Trophoblast cell (in vitro differentiated cells and primary cell): Measurements from ENCODE around the gene SYDE2. TPM values are rescaled to one million over a fixed set of nuclear protein-coding genes. Genes with fewer than 3 reads are reported as not detected.
"Not testable (repeated sequence)": the region's sequence is repeated elsewhere in the genome, so short reads cannot be mapped to it uniquely, and the experiment has no call there.

Source experiments
- DNase-seq, 2 donors: peaks; one replicate each; pipeline ENCODE4 v3.0.0-alpha.2; 2016
- H2AFZ ChIP-seq: 2 replicates; pipeline ENCODE4 v1.6.1; 2013; ENCODE audit warnings: low read length, moderate library complexity, mild to moderate bottlenecking; ENCODE audit not compliant: insufficient read depth, poor library complexity
- H2AK5ac ChIP-seq: 2 replicates; pipeline ENCODE4 v1.6.1; 2013; ENCODE audit warnings: mild to moderate bottlenecking, low read length
- H2BK120ac ChIP-seq: 2 replicates; pipeline ENCODE4 v1.6.1; 2013; ENCODE audit warnings: low read length, mild to moderate bottlenecking, moderate library complexity; ENCODE audit not compliant: insufficient read depth, poor library complexity
- H2BK12ac ChIP-seq: 2 replicates; pipeline ENCODE4 v1.6.1; 2013; ENCODE audit warnings: mild to moderate bottlenecking, low read length, moderate library complexity
- H2BK5ac ChIP-seq: 2 replicates; pipeline ENCODE4 v1.6.1; 2013; ENCODE audit warnings: low read length, low read depth, moderate library complexity, mild to moderate bottlenecking; ENCODE audit not compliant: poor library complexity
- H3K14ac ChIP-seq: 2 replicates; pipeline ENCODE4 v1.6.1; 2013; ENCODE audit warnings: mild to moderate bottlenecking, low read length
- H3K18ac ChIP-seq: 2 replicates; pipeline ENCODE4 v1.6.1; 2013; ENCODE audit warnings: mild to moderate bottlenecking, low read length
- H3K23ac ChIP-seq: 2 replicates; pipeline ENCODE4 v1.6.1; 2013; ENCODE audit warnings: low read length
- H3K27ac ChIP-seq: 2 replicates; pipeline ENCODE4 v1.5.1; 2013; ENCODE audit warnings: low read depth, mild to moderate bottlenecking, inconsistent platforms, low read length, moderate library complexity
- H3K27me3 ChIP-seq: 2 replicates; pipeline ENCODE4 v1.6.1; 2013; ENCODE audit warnings: inconsistent platforms, mild to moderate bottlenecking, low read length, moderate library complexity; ENCODE audit not compliant: insufficient read depth
- H3K36me3 ChIP-seq, 2 experiments: 1 replicate in 1 of 2; 2 replicates in 1 of 2; pipeline ENCODE4 v1.6.1; 2013; ENCODE audit warnings: low read length in 2 of 2, mild to moderate bottlenecking in 2 of 2, moderate library complexity in 1 of 2; ENCODE audit not compliant: insufficient read depth in 2 of 2, control insufficient read depth in 1 of 2
- H3K4ac ChIP-seq: 2 replicates; pipeline ENCODE4 v1.6.1; 2013; ENCODE audit warnings: low read depth, mild to moderate bottlenecking, low read length, moderate library complexity
- H3K4me1 ChIP-seq, 2 experiments: 1 replicate in 1 of 2; 2 replicates in 1 of 2; pipeline ENCODE4 v1.6.1; 2013; ENCODE audit warnings: low read length in 2 of 2, mild to moderate bottlenecking in 2 of 2, moderate library complexity in 1 of 2; ENCODE audit not compliant: insufficient read depth in 2 of 2, control insufficient read depth in 1 of 2
- H3K4me2 ChIP-seq: 2 replicates; pipeline ENCODE4 v1.6.1; 2013; ENCODE audit warnings: inconsistent platforms, mild to moderate bottlenecking, low read length, moderate library complexity
- H3K4me3 ChIP-seq: 2 replicates; pipeline ENCODE4 v1.5.1; 2013; ENCODE audit warnings: mild to moderate bottlenecking, low read depth, low read length, inconsistent platforms
- H3K79me1 ChIP-seq: one replicate; pipeline ENCODE4 v1.6.1; 2013; ENCODE audit warnings: low read length
- H3K79me2 ChIP-seq: 2 replicates; pipeline ENCODE4 v1.6.1; 2013; ENCODE audit warnings: low read length, mild to moderate bottlenecking; ENCODE audit not compliant: control insufficient read depth, insufficient read depth, poor library complexity
- H3K9ac ChIP-seq: 2 replicates; pipeline ENCODE4 v1.6.1; 2013; ENCODE audit warnings: mild to moderate bottlenecking, low read length
- H3K9me3 ChIP-seq: 2 replicates; pipeline ENCODE4 v1.6.1; 2013; ENCODE audit warnings: low read depth, mild to moderate bottlenecking, control low read depth, inconsistent platforms, low read length; ENCODE audit not compliant: insufficient read depth
- H4K12ac ChIP-seq: 2 replicates; pipeline ENCODE4 v1.6.1; 2013; ENCODE audit warnings: low read depth, mild to moderate bottlenecking, low read length, moderate library complexity
- H4K8ac ChIP-seq: 2 replicates; pipeline ENCODE4 v1.6.1; 2013; ENCODE audit warnings: low read depth, mild to moderate bottlenecking, low read length, moderate library complexity
- H4K91ac ChIP-seq: one replicate; pipeline ENCODE4 v1.6.1; 2013; ENCODE audit warnings: low read depth, mild to moderate bottlenecking, low read length, moderate library complexity
- whole genome bisulfite sequencing: extraction: QIAGEN DNeasy Blood & Tissue Kit; methylation state at CpG from one replicate; pipeline ENCODE4 v1.1.7; 2013; ENCODE audit warnings: missing lambda C conversion rate; ENCODE audit not compliant: insufficient read length, insufficient coverage; ENCODE audit errors: extremely low coverage; 5-methylcytosine and 5-hydroxymethylcytosine counted together
- polyA plus RNA-seq: library from polyadenylated mRNA; stranded (reverse); fragments of 200-250 nt; gene quantifications from 2 replicates; pipeline ENCODE4 v1.2.3, GENCODE V29; 2013

Gene SYDE2, protein sequence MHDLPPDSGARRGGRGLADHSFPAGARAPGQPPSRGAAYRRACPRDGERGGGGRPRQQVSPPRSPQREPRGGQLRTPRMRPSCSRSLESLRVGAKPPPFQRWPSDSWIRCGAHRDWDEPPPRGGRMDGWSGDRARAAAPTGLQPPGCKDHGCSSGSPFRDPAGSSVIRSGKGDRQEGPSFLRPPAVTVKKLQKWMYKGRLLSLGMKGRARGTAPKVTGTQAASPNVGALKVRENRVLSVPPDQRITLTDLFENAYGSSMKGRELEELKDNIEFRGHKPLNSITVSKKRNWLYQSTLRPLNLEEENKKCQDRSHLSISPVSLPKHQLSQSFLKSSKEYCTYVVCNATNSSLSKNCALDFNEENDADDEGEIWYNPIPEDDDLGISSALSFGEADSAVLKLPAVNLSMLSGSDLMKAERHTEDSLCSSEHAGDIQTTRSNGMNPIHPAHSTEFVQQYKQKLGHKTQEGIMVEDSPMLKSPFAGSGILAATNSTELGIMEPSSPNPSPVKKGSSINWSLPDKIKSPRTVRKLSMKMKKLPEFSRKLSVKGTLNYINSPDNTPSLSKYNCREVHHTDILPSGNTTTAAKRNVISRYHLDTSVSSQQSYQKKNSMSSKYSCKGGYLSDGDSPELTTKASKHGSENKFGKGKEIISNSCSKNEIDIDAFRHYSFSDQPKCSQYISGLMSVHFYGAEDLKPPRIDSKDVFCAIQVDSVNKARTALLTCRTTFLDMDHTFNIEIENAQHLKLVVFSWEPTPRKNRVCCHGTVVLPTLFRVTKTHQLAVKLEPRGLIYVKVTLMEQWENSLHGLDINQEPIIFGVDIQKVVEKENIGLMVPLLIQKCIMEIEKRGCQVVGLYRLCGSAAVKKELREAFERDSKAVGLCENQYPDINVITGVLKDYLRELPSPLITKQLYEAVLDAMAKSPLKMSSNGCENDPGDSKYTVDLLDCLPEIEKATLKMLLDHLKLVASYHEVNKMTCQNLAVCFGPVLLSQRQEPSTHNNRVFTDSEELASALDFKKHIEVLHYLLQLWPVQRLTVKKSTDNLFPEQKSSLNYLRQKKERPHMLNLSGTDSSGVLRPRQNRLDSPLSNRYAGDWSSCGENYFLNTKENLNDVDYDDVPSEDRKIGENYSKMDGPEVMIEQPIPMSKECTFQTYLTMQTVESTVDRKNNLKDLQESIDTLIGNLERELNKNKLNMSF
- 9.0 and 9.2 TPM in 2 replicates for polyA plus RNA-seq

DNA sequence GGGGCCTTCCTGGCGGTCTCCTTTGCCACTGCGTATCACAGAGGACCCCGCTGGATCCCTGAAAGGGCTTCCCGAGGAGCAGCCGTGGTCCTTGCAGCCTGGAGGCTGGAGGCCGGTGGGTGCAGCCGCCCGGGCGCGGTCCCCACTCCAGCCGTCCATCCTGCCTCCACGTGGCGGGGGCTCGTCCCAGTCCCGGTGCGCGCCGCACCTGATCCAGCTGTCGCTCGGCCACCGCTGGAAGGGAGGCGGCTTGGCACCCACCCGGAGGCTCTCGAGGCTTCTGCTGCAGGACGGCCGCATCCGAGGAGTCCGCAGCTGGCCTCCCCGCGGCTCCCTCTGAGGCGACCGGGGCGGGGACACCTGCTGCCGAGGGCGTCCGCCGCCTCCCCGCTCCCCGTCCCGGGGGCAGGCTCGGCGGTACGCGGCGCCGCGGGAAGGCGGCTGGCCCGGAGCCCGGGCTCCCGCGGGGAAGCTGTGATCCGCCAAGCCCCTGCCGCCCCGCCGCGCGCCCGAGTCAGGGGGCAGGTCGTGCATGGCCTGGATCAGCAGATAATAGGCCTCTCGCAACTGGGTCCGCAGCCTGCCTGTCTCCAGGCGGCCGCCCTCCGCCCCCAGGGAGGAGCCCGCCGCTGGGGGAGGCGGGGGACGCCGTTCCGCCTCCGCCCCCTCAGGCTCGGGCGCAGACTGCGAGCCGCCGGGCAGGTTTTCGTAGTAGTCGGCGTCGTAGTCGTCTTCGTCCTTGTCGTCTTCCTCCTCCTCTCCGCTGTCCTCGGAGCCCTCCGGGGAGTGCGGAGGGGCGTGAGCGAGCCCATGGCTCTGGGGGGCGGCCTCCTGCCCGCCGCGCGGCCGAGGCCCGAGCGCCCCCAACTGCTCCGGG is at the start of gene SYDE2:
Gene SYDE2, minus strand, starts transcription at position 554 of the 877 bp plus-strand sequence. Its CDS starts 20 bp downstream, at position 534.
- Histone ChIP-seq H4K8ac (peak within 1 kb of the TSS; percentile 99), H3K9ac (peak within 1 kb of the TSS; percentile 97), H2BK120ac (peak within 1 kb of the TSS; percentile 99), H3K79me2 (peaks cover 18% of the 10 kb centered on the region), H3K4me2 (peak within 1 kb of the TSS; percentile 91), H3K79me1 (peaks cover 19% of the 10 kb centered on the region), H2AFZ (peak within 1 kb of the TSS; percentile 93), H2BK12ac (peak within 1 kb of the TSS; percentile 95), H3K14ac (peak within 1 kb of the TSS; percentile 99), H3K4me3 (peak within 1 kb of the TSS; percentile 84), H3K27ac (peak within 1 kb of the TSS; percentile 100), H3K27me3 (no peaks in the 10 kb centered on the region), H3K4me1 (no peaks in the 10 kb centered on the region), H3K18ac (peak within 1 kb of the TSS; percentile 99), H2AK5ac (peak within 1 kb of the TSS; percentile 94), H4K91ac (peak within 1 kb of the TSS; percentile 100), H3K9me3 (peaks cover 2% of the 10 kb centered on the region), H4K12ac (peak within 1 kb of the TSS; percentile 97), H3K36me3 (no peaks in the 10 kb centered on the region), H3K4ac (peak within 1 kb of the TSS; percentile 98), H3K23ac (no peak within 1 kb of the TSS), H2BK5ac (peak within 1 kb of the TSS; percentile 100)
- no CpG with 5 or more reads among the region's 99 CpGs for WGBS
- DNase-seq = peak; percentile 85 to 89

DNA sequence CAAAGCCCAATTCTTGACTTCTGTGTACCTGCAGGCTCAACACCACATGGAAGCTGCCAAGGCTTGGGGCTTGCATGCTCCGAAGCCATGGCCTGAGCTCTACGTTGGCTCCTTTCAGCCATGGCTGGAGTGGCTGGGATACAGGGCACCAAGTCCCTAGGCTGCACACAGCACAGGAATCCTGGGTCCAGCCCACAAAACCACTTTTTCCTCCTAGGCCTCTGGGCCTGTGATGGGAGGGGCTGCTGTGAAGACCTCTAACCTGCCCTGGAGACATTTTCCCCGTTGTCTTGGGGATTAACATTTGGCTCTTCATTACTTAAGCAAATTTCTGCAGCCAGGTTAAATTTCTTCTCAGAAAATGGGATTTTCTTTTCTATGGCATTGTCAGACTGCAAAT is 48.2 kb upstream of the SYDE2 start:
- no CpG with 5 or more reads among the region's 3 CpGs for WGBS
- H4K91ac ChIP-seq, H4K12ac ChIP-seq, H3K14ac ChIP-seq, H3K27me3 ChIP-seq, H2BK12ac ChIP-seq, H3K4me3 ChIP-seq, H3K9ac ChIP-seq, DNase-seq, H3K9me3 ChIP-seq, H3K79me2 ChIP-seq, H3K18ac ChIP-seq, H4K8ac ChIP-seq, H3K4me2 ChIP-seq, H2BK5ac ChIP-seq, H2AK5ac ChIP-seq, H2AFZ ChIP-seq, H3K23ac ChIP-seq, H2BK120ac ChIP-seq, H3K79me1 ChIP-seq, H3K27ac ChIP-seq, H3K4me1 ChIP-seq, H3K36me3 ChIP-seq, H3K4ac ChIP-seq: not testable (repeated sequence)

DNA sequence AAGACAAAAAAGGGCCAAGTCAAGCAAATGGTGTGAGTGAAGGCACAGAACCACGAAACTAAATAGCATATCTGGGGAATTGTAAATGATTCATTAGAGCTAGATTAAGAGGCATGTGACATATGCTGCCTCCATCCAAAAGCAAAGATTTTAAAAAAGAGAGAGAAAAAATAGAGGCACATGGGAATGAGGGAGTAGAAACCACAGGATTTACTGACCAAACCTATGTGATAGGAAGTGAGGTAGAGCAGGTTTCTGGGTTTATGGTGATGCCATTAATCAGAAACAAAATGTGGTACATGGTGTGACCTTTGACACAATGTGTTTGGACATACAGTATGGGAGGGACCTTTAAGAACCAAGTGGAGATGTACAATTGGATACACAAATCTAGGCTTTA is 45.1 kb upstream of the SYDE2 start:
- H3K27me3 ChIP-seq = no peaks in the 10 kb centered on the region
- no peak overlapping the region for H3K14ac ChIP-seq
- no peak overlapping the region for H2BK120ac ChIP-seq
- no peak overlapping the region for H2AK5ac ChIP-seq
- peak overlapping the region; percentile 67 for H3K27ac ChIP-seq
- H3K4ac ChIP-seq = no peak overlapping the region
- H2BK5ac ChIP-seq = no peak overlapping the region
- WGBS = no CpG with 5 or more reads among the region's 1 CpG
- H3K9ac ChIP-seq = no peak overlapping the region
- H4K91ac ChIP-seq = no peak overlapping the region
- H3K79me1 ChIP-seq = peaks cover 9% of the 10 kb centered on the region
- H3K18ac ChIP-seq = no peak overlapping the region
- H3K9me3 ChIP-seq = peaks cover 6% of the 10 kb centered on the region
- no peaks in the 10 kb centered on the region for H3K79me2 ChIP-seq
- no peak overlapping the region for H3K4me3 ChIP-seq
- no peak overlapping the region for H4K8ac ChIP-seq
- peaks cover 0 to 2% of the 10 kb centered on the region in 2 experiments for H3K36me3 ChIP-seq
- H2BK12ac ChIP-seq = no peak overlapping the region
- no peak overlapping the region for H3K23ac ChIP-seq
- H3K4me2 ChIP-seq = no peak overlapping the region
- no peak overlapping the region for H4K12ac ChIP-seq
- DNase-seq = no peak
- no peak overlapping the region for H2AFZ ChIP-seq
- peaks cover 0 to 5% of the 10 kb centered on the region in 2 experiments for H3K4me1 ChIP-seq
